HG03521 (cell line): ENCODE measurements around the gene TSPAN2.
A peak's percentile ranks its signal among the peaks of the same experiment; 100 is the strongest.

Experiments used
- ATAC-seq: cut with Tn5 transposase; IDR thresholded peaks from one replicate; pipeline ENCODE4 v1.9.1; 2021; ENCODE audit warnings: mild to moderate bottlenecking, moderate library complexity; ENCODE audit not compliant: unreplicated experiment

Gene TSPAN2

GRCh38 chr1:115076384-115076915 lies 12.9 kb downstream of the TSPAN2 start:
- no peak for ATAC-seq

- no peak for ATAC-seq
These were observed 14.3 kb downstream of the TSPAN2 start for GRCh38 chr1:115074839-115075534.

GRCh38 chr1:115073298-115074087 lies 15.8 kb downstream of the TSPAN2 start:
- no peak for ATAC-seq

GRCh38 chr1:115071012-115071664 lies 18.2 kb downstream of the TSPAN2 start:
- no peak for ATAC-seq

- ATAC-seq = no peak
These were observed 19.5 kb downstream of the TSPAN2 start for GRCh38 chr1:115069659-115070308.

GRCh38 chr1:115068826-115069585 lies 20.3 kb downstream of the TSPAN2 start:
- no peak for ATAC-seq

- ATAC-seq = no peak
These were observed 22.0 kb downstream of the TSPAN2 start for GRCh38 chr1:115067161-115067859.

GRCh38 chr1:115065021-115065420 lies 24.3 kb downstream of the TSPAN2 start:
- no peak for ATAC-seq

- no peak for ATAC-seq
These were observed 24.8 kb downstream of the TSPAN2 start for GRCh38 chr1:115064461-115064860.

GRCh38 chr1:115063228-115063901 lies 25.9 kb downstream of the TSPAN2 start:
- no peak for ATAC-seq

- ATAC-seq = no peak
These were observed 26.7 kb downstream of the TSPAN2 start for GRCh38 chr1:115062542-115063004.

- no peak for ATAC-seq
These were observed 28.8 kb downstream of the TSPAN2 start for GRCh38 chr1:115060501-115060900.

- ATAC-seq = no peak
These were observed 30.0 kb downstream of the TSPAN2 start for GRCh38 chr1:115059316-115059715.

- ATAC-seq = no peak
These were observed 31.5 kb downstream of the TSPAN2 start for GRCh38 chr1:115057661-115058254.

GRCh38 chr1:115056395-115056798 lies 32.9 kb downstream of the TSPAN2 start:
- ATAC-seq = no peak

- ATAC-seq = peak; percentile 54
These were observed 36.7 kb downstream of the TSPAN2 start for GRCh38 chr1:115052454-115053083.

GRCh38 chr1:115051850-115052249 lies 37.5 kb downstream of the TSPAN2 start:
- no peak for ATAC-seq

GRCh38 chr1:115046751-115047150 lies 42.6 kb downstream of the TSPAN2 start:
- ATAC-seq = no peak
